ENCODE data around the gene RDH8. TPM values are rescaled to one million over a fixed set of nuclear protein-coding genes. Genes with fewer than 3 reads are reported as not detected.

The RDH8 gene
- total and polyA plus RNA-seq, 2 of the 8 experiments (the other 6 are each of a cell fraction or from before 2014, with no cell fraction given), result 0.38 TPM; not detected in 1

- H3K9ac ChIP-seq (replicated peaks in 1 of 4; ENCODE audit: extremely low read depth in 1 of 4, low read depth in 3 of 4, low read length in 3 of 4), result no peak overlapping the region
- DNase-seq (ENCODE audit: low read depth in 1 of 2, low spot score in 2 of 2), result no peak
- 0 out of 2 replicates have a peak overlapping the region, but pooled peaks have one; percentile 13 for H2AK5ac ChIP-seq (ENCODE audit: low read depth, low read length)
- no peaks in the 10 kb centered on the region for H3K79me2 ChIP-seq (ENCODE audit: control insufficient read depth in 1 of 2, insufficient read depth in 2 of 2, low read length in 2 of 2)
- no peaks in the 10 kb centered on the region for H3K79me1 ChIP-seq (ENCODE audit: low read depth, low read length)
- no peak overlapping the region for H3K18ac ChIP-seq (ENCODE audit: extremely low read depth, low read length)
- peaks cover 5 to 10% of the 10 kb centered on the region in 2 experiments for H4K20me1 ChIP-seq (replicated peaks in 1 of 2; ENCODE audit: control insufficient read depth in 1 of 2, insufficient read depth in 2 of 2, low read length in 2 of 2)
- no peak overlapping the region for H3K27ac ChIP-seq (ENCODE audit: low read depth, low read length)
- peaks cover 16% of the 10 kb centered on the region; the same call in 1 of the 2 replicates for H3K23me2 ChIP-seq (ENCODE audit: low read depth, low read length)
- H4K91ac ChIP-seq (replicated peaks; ENCODE audit: insufficient read length, low read length), result no peak overlapping the region
- H3K27me3 ChIP-seq (replicated peaks in 1 of 4; ENCODE audit: control insufficient read depth in 3 of 4, extremely low read depth in 1 of 4, insufficient read depth in 3 of 4, low read length in 3 of 4), result peaks cover 1 to 29% (median 20%) of the 10 kb centered on the region in 4 experiments
- 67 to 100% methylated on average over 1 to 10 of the region's 13 CpGs for WGBS, 2 experiments (ENCODE audit: extremely low coverage in 1 of 2, insufficient coverage in 1 of 2, insufficient read length in 1 of 2, insufficient replicate concordance in 2 of 2, low coverage in 1 of 2, low lambda C conversion rate in 2 of 2, missing lambda C conversion rate in 1 of 2)
- no peak overlapping the region for H4K8ac ChIP-seq (ENCODE audit: extremely low read depth, insufficient read depth, low read length)
- no peak overlapping the region for H2BK20ac ChIP-seq (ENCODE audit: low read length)
- H3K4me2 ChIP-seq (ENCODE audit: insufficient read depth in 1 of 2, low read depth in 2 of 2, low read length in 2 of 2), result no peak overlapping the region
- H3K4me3 ChIP-seq (ENCODE audit: extremely low read depth in 1 of 4, insufficient read depth in 2 of 4, low read depth in 3 of 4, low read length in 4 of 4), result no peak overlapping the region
- no peak overlapping the region for H2BK12ac ChIP-seq (ENCODE audit: low read depth, low read length)
- H2BK120ac ChIP-seq (replicated peaks; ENCODE audit: low read depth, low read length), result no peak overlapping the region
- H4K5ac ChIP-seq (ENCODE audit: insufficient read length, low read depth, low read length), result no peak overlapping the region
- H3K56ac ChIP-seq (replicated peaks; ENCODE audit: insufficient read length, low read depth, low read length), result no peak overlapping the region
- H3K4me1 ChIP-seq (replicated peaks in 1 of 4; ENCODE audit: control insufficient read depth in 3 of 4, insufficient read depth in 4 of 4, low read length in 3 of 4), result peaks cover 4 to 12% (median 8%) of the 10 kb centered on the region in 4 experiments
- H3K14ac ChIP-seq (ENCODE audit: insufficient read length), result no peak overlapping the region
- no peak overlapping the region for H2AFZ ChIP-seq (ENCODE audit: low read length)
- no peak overlapping the region for H3K4ac ChIP-seq (replicated peaks; ENCODE audit: insufficient read length, low read depth, low read length)
- no peak overlapping the region for H2BK15ac ChIP-seq (ENCODE audit: low read length)
- H3K9me3 ChIP-seq (ENCODE audit: insufficient read depth in 2 of 2, low read depth in 1 of 2, low read length in 1 of 2), result no peaks in the 10 kb centered on the region
- H3K36me3 ChIP-seq (ENCODE audit: control insufficient read depth in 2 of 4, insufficient read depth in 4 of 4, low read length in 3 of 4), result no peaks in the 10 kb centered on the region
- no peak overlapping the region for H2BK5ac ChIP-seq (ENCODE audit: low read depth, low read length)
- FAIRE-seq, result no peak
- no peak overlapping the region for H3K23ac ChIP-seq (ENCODE audit: insufficient read length)
- ChIA-PET POLR2A (ENCODE audit: partially characterized antibody) (interaction anchor here (1.6 to 1.8 kb wide), 2 partner anchors 12 to 47 kb away, joined by 4 to 7 read pairs; no protein-coding TSS in a partner anchor), CTCF (ENCODE audit: partially characterized antibody) (interaction anchor here (1.2 to 2.9 kb wide), 3 partner anchors 12 to 78 kb away, joined by 3 to 16 read pairs (median 7); no protein-coding TSS in a partner anchor)
- TF ChIP-seq NANOG (IDR thresholded peaks at IDR 0.05; ENCODE audit: insufficient read depth, low read depth, low read length, poor library complexity, severe bottlenecking) (no peak), ZNF274 (IDR thresholded peaks at IDR 0.05; ENCODE audit: borderline replicate concordance, extremely low read depth, low read length) (no peak), JUN (IDR thresholded peaks at IDR 0.05; ENCODE audit: low read depth, low read length) (no peak), EP300 (IDR thresholded peaks at IDR 0.05; ENCODE audit: borderline replicate concordance in 1 of 2, low read depth in 2 of 2, low read length in 2 of 2) (no peak), ASH2L (IDR thresholded peaks at IDR 0.05; ENCODE audit: low read length) (no peak), RAD21 (IDR thresholded peaks at IDR 0.05 in 1 of 2, conservative IDR thresholded peaks at IDR 0.05 in 1 of 2; ENCODE audit: low read depth in 2 of 2, low read length in 2 of 2) (no peak), SRF (IDR thresholded peaks at IDR 0.05; ENCODE audit: low read depth, low read length) (no peak), RFX5 (IDR thresholded peaks at IDR 0.05; ENCODE audit: borderline replicate concordance, low read depth, low read length) (no peak), MAFK (IDR thresholded peaks at IDR 0.05; ENCODE audit: low read depth, low read length) (no peak), SP4 (IDR thresholded peaks at IDR 0.05; ENCODE audit: low read length) (no peak)
Observed at GRCh38 chr19:10007371-10008183, 5.7 kb upstream of the RDH8 start.

Data from H1 (cell line).